ENCODE data around the gene SMCO4. TPM values are rescaled to one million over a fixed set of nuclear protein-coding genes. Genes with fewer than 3 reads are reported as not detected.

SMCO4 gene
- total RNA-seq, 1 experiment from 2014 or later, result 23.0 TPM

GRCh38 chr11:93568726-93569125 lies 25.5 kb upstream of the SMCO4 start:
- CTCF ChIA-PET, result no interaction called here
- no TSS peak for BruUV-seq (replicated peaks)

GRCh38 chr11:93567401-93567895 lies 24.3 kb upstream of the SMCO4 start:
- no peaks in the 10 kb centered on the region for H3F3A ChIP-seq (ENCODE audit: insufficient read depth, low read depth)
- H4K20me1 ChIP-seq (ENCODE audit: insufficient read depth), result no peaks in the 10 kb centered on the region
- no peaks in the 10 kb centered on the region for H3K79me2 ChIP-seq (ENCODE audit: low read depth)
- H3K27me3 ChIP-seq (ENCODE audit: insufficient read depth, low read depth), result no peaks in the 10 kb centered on the region
- no peak overlapping the region for H3K4me3 ChIP-seq
- no peaks in the 10 kb centered on the region for H3K9me2 ChIP-seq (ENCODE audit: insufficient read depth)
- no TSS peak for BruUV-seq (replicated peaks)
- H3K4me2 ChIP-seq, result no peak overlapping the region
- 0 out of 2 replicates have a peak, but pooled peaks cover 10% of the 10 kb centered on the region for H3K4me1 ChIP-seq (replicated peaks; ENCODE audit: insufficient read depth)
- intact Hi-C loops (cut with micrococcal nuclease; ENCODE audit: unreplicated experiment), result no loop called here
- no peak overlapping the region for H2AFZ ChIP-seq
- CTCF ChIA-PET, result no interaction called here
- no peaks in the 10 kb centered on the region for H3K36me3 ChIP-seq (ENCODE audit: low read depth)
- TF ChIP-seq CTCF (conservative IDR thresholded peaks at IDR 0.05) (no peak), EZH2 (IDR thresholded peaks at IDR 0.05; ENCODE audit: low read depth) (no peak)
- no peak overlapping the region for H3K27ac ChIP-seq
- POLR2A ChIA-PET (ENCODE audit: unreplicated experiment), result interaction anchor here (0.7 kb wide), 1 partner anchor 98 kb away, joined by 6 read pairs; no protein-coding TSS in a partner anchor
- no peak for DNase-seq
- H3K9me3 ChIP-seq (ENCODE audit: insufficient read depth, low read depth), result no peaks in the 10 kb centered on the region

More at GRCh38 chr11:93568726-93569125, 25.5 kb upstream of the SMCO4 start:
- Histone ChIP-seq H3K27ac (no peak overlapping the region), H4K20me1 (ENCODE audit: insufficient read depth) (no peaks in the 10 kb centered on the region), H3K9me3 (ENCODE audit: insufficient read depth, low read depth) (no peaks in the 10 kb centered on the region), H3F3A (ENCODE audit: insufficient read depth, low read depth) (no peaks in the 10 kb centered on the region), H3K4me2 (no peak overlapping the region), H3K4me1 (replicated peaks; ENCODE audit: insufficient read depth) (0 out of 2 replicates have a peak, but pooled peaks cover 10% of the 10 kb centered on the region), H3K36me3 (ENCODE audit: low read depth) (no peaks in the 10 kb centered on the region), H3K4me3 (no peak overlapping the region), H3K27me3 (ENCODE audit: insufficient read depth, low read depth) (no peaks in the 10 kb centered on the region), H3K9me2 (ENCODE audit: insufficient read depth) (no peaks in the 10 kb centered on the region), H2AFZ (no peak overlapping the region), H3K79me2 (ENCODE audit: low read depth) (no peaks in the 10 kb centered on the region)
- no peak for DNase-seq
- no peak for TF ChIP-seq CTCF (conservative IDR thresholded peaks at IDR 0.05)
- no peak for TF ChIP-seq EZH2 (IDR thresholded peaks at IDR 0.05; ENCODE audit: low read depth)
- POLR2A ChIA-PET (ENCODE audit: unreplicated experiment), result no interaction called here
- intact Hi-C loops (cut with micrococcal nuclease; ENCODE audit: unreplicated experiment), result no loop called here

GRCh38 chr11:93564895-93565294 lies 21.7 kb upstream of the SMCO4 start:
- H3K27me3 ChIP-seq (ENCODE audit: insufficient read depth, low read depth), result no peaks in the 10 kb centered on the region
- no peaks in the 10 kb centered on the region for H3K36me3 ChIP-seq (ENCODE audit: low read depth)
- no peak for DNase-seq
- no peak overlapping the region for H3K27ac ChIP-seq
- H4K20me1 ChIP-seq (ENCODE audit: insufficient read depth), result no peaks in the 10 kb centered on the region
- CTCF ChIA-PET, result no interaction called here
- no peaks in the 10 kb centered on the region for H3F3A ChIP-seq (ENCODE audit: insufficient read depth, low read depth)
- intact Hi-C loops (cut with micrococcal nuclease; ENCODE audit: unreplicated experiment), result no loop called here
- no peaks in the 10 kb centered on the region for H3K9me2 ChIP-seq (ENCODE audit: insufficient read depth)
- no peak for TF ChIP-seq CTCF (conservative IDR thresholded peaks at IDR 0.05)
- no peak for TF ChIP-seq EZH2 (IDR thresholded peaks at IDR 0.05; ENCODE audit: low read depth)
- H3K79me2 ChIP-seq (ENCODE audit: low read depth), result no peaks in the 10 kb centered on the region
- H2AFZ ChIP-seq, result no peak overlapping the region
- no peaks in the 10 kb centered on the region for H3K4me1 ChIP-seq (replicated peaks; ENCODE audit: insufficient read depth)
- no peak overlapping the region for H3K4me2 ChIP-seq
- POLR2A ChIA-PET (ENCODE audit: unreplicated experiment), result no interaction called here
- H3K9me3 ChIP-seq (ENCODE audit: insufficient read depth, low read depth), result no peaks in the 10 kb centered on the region
- no peak overlapping the region for H3K4me3 ChIP-seq
- no TSS peak for BruUV-seq (replicated peaks)
